ENCODE measurements around the gene GALNTL6. TPM values are rescaled to one million over a fixed set of nuclear protein-coding genes. Genes with fewer than 3 reads are reported as not detected.

GALNTL6 gene
- total and polyA plus RNA-seq, 2 of the 4 experiments (the other 2 are of a cell fraction): under 0.01 TPM; not detected in 1

GRCh38 chr4:171985129-171985528 lies 171.9 kb downstream of the GALNTL6 start:
- Histone ChIP-seq H2BK20ac (ENCODE audit: low read depth, low read length) (no peak overlapping the region), H3K9ac (ENCODE audit: low read depth, low read length) (no peak overlapping the region), H3K9me3 (ENCODE audit: control insufficient read depth, insufficient read depth, low read length) (peaks cover 8% of the 10 kb centered on the region; the same call in 1 of the 2 replicates), H3K79me1 (ENCODE audit: low read depth in 1 of 2, low read length in 2 of 2) (no peaks in the 10 kb centered on the region), H3K36me3 (ENCODE audit: control insufficient read depth, insufficient read depth, low read length) (no peaks in the 10 kb centered on the region), H4K5ac (ENCODE audit: low read depth, low read length) (no peak overlapping the region), H2BK15ac (ENCODE audit: low read depth, low read length) (no peak overlapping the region), H4K91ac (ENCODE audit: insufficient read depth, low read depth, low read length) (no peak overlapping the region), H3K4me2 (ENCODE audit: low read depth, low read length) (no peak overlapping the region), H2AK9ac (replicated peaks; ENCODE audit: low read depth, low read length, poor library complexity) (no peak overlapping the region), H3K23ac (ENCODE audit: low read depth, low read length) (no peak overlapping the region), H3K9me1 (ENCODE audit: insufficient read depth, low read length) (no peaks in the 10 kb centered on the region), H3K14ac (replicated peaks; ENCODE audit: low read depth, low read length) (no peak overlapping the region), H4K8ac (ENCODE audit: low read depth in 2 of 2, low read length in 2 of 2) (no peak overlapping the region), H3K27ac (ENCODE audit: insufficient read depth, low read length) (no peak overlapping the region), H3K56ac (ENCODE audit: extremely low read depth, insufficient read depth, low read length) (no peak overlapping the region), H3K4ac (ENCODE audit: low read depth, low read length) (no peak overlapping the region), H2AK5ac (ENCODE audit: low read depth, low read length) (no peak overlapping the region), H4K20me1 (ENCODE audit: insufficient read depth, low read length) (no peaks in the 10 kb centered on the region), H3K27me3 (ENCODE audit: control insufficient read depth, insufficient read depth, low read length) (no peaks in the 10 kb centered on the region), H3K4me3 (ENCODE audit: insufficient read depth, low read depth, low read length) (no peak overlapping the region), H2BK120ac (ENCODE audit: low read depth, low read length) (no peak overlapping the region), H3K4me1 (ENCODE audit: control insufficient read depth, insufficient read depth, low read length) (no peaks in the 10 kb centered on the region), H2AFZ (replicated peaks; ENCODE audit: low read length, poor library complexity) (no peak overlapping the region), H2BK5ac (ENCODE audit: low read depth, low read length, poor library complexity, severe bottlenecking) (no peak overlapping the region), H3K18ac (ENCODE audit: low read depth, low read length) (no peak overlapping the region)
- TF ChIP-seq CEBPB (IDR thresholded peaks at IDR 0.05; ENCODE audit: low read depth, low read length) (no peak), NFE2L2 (IDR thresholded peaks at IDR 0.05; ENCODE audit: low read depth, low read length) (no peak), POLR2A (IDR thresholded peaks at IDR 0.05; ENCODE audit: low read depth, low read length) (no peak), FOS (IDR thresholded peaks at IDR 0.05; ENCODE audit: low read depth, low read length) (no peak), RFX5 (IDR thresholded peaks at IDR 0.05; ENCODE audit: low read depth, low read length) (no peak), RAD21 (IDR thresholded peaks at IDR 0.05; ENCODE audit: low read length) (no peak), CHD1 (IDR thresholded peaks at IDR 0.05; ENCODE audit: low read depth, low read length) (no peak), MAFK (IDR thresholded peaks at IDR 0.05; ENCODE audit: low read depth, low read length) (no peak), MAZ (IDR thresholded peaks at IDR 0.05; ENCODE audit: borderline replicate concordance, low read depth, low read length) (no peak), RCOR1 (IDR thresholded peaks at IDR 0.05; ENCODE audit: insufficient replicate concordance, low read length) (no peak), ELK1 (IDR thresholded peaks at IDR 0.05; ENCODE audit: borderline replicate concordance, low read depth, low read length) (no peak), MXI1 (IDR thresholded peaks at IDR 0.05; ENCODE audit: borderline replicate concordance, low read depth, low read length) (no peak), CTCF (conservative IDR thresholded peaks at IDR 0.05; ENCODE audit: low read depth, low read length) (no peak), BHLHE40 (IDR thresholded peaks at IDR 0.05; ENCODE audit: low read depth, low read length) (no peak), SMC3 (IDR thresholded peaks at IDR 0.05; ENCODE audit: low read depth, low read length) (no peak)
- intact Hi-C loops (cut with micrococcal nuclease): no loop called here
- ChIA-PET CTCF (interaction anchor here (0.6 kb wide), 1 partner anchor 1521 kb away, joined by 5 read pairs; no protein-coding TSS in a partner anchor), POLR2A (ENCODE audit: unreplicated experiment) (no interaction called here)
- no TSS peak for BruUV-seq (replicated peaks)
- in situ Hi-C loops (cut with MboI; ENCODE audit: low sequenced_read_pairs): no loop called here
- no CpG with 5 or more reads among the region's 2 CpGs for WGBS, 2 experiments (ENCODE audit: extremely low coverage in 2 of 2, insufficient read length in 1 of 2)
- dilution Hi-C loops (cut with HindIII; ENCODE audit: low sequenced_read_pairs, unreplicated experiment): no loop called here
- ATAC-seq (ENCODE audit: low read depth) (no peak), DNase-seq (no peak)
